K562 (cell line): ENCODE measurements around the gene KITLG.

Source experiments
- ARID1B ChIP-seq: fragments of 450-650 bp; IDR thresholded peaks from 2 replicates; pipeline ENCODE4 v1.6.1; 2016; ENCODE audit warnings: antibody characterized with exemption, mild to moderate bottlenecking, inconsistent platforms
- JUN ChIP-seq, 2 experiments: sonication (generic) in 1 of 2; formaldehyde crosslinking in 1 of 2; IDR thresholded peaks; 2 replicates each; pipeline versions ENCODE4 v1.6.1 to v1.8.0; 2012 to 2022; ENCODE audit warnings: borderline replicate concordance in 2 of 2, mild to moderate bottlenecking in 2 of 2, improper control_type of control experiment in 1 of 2, low read depth in 1 of 2, low read length in 1 of 2, missing genetic modification reagents in 1 of 2
- MTA3 ChIP-seq: fragments of 450-650 bp; formaldehyde crosslinking; IDR thresholded peaks from 2 replicates; pipeline ENCODE4 v1.6.1; 2017; ENCODE audit warnings: mild to moderate bottlenecking, borderline replicate concordance
- NR2C2 ChIP-seq, 2 experiments: fragments of 200-800 bp in 1 of 2; sonication (Bioruptor generic) in 1 of 2; sonication (generic) in 1 of 2; formaldehyde crosslinking in 1 of 2; IDR thresholded peaks; 2 replicates each; pipeline versions ENCODE4 v1.6.1 to v1.8.0; 2016 to 2022; ENCODE audit warnings: mild to moderate bottlenecking in 1 of 2, missing compliant biosample characterization in 1 of 2, missing genetic modification characterization in 1 of 2, missing genetic modification reagents in 1 of 2
- TEAD4 ChIP-seq, 2 experiments: sonication (generic) in 1 of 2; formaldehyde crosslinking in 1 of 2; IDR thresholded peaks; 2 replicates each; pipeline versions ENCODE4 v1.6.1 to v1.8.0; 2012 to 2022; ENCODE audit warnings: borderline replicate concordance in 1 of 2, inconsistent platforms in 1 of 2, low read length in 1 of 2, mild to moderate bottlenecking in 1 of 2, missing genetic modification reagents in 1 of 2
- TF ChIP-seq, protein P1 (sequence below), 3 experiments: IDR thresholded peaks in 2 of 3; conservative IDR thresholded peaks in 1 of 3; 2 replicates each; pipeline ENCODE4 v1.5.1; 2011 to 2012; ENCODE audit warnings: low read length in 3 of 3, mild to moderate bottlenecking in 3 of 3, control low read depth in 2 of 3, improper control_type of control experiment in 1 of 3, inconsistent platforms in 1 of 3, low read depth in 1 of 3, mixed read lengths in 1 of 3, moderate library complexity in 1 of 3; ENCODE audit not compliant: insufficient read depth in 2 of 3

DNA sequence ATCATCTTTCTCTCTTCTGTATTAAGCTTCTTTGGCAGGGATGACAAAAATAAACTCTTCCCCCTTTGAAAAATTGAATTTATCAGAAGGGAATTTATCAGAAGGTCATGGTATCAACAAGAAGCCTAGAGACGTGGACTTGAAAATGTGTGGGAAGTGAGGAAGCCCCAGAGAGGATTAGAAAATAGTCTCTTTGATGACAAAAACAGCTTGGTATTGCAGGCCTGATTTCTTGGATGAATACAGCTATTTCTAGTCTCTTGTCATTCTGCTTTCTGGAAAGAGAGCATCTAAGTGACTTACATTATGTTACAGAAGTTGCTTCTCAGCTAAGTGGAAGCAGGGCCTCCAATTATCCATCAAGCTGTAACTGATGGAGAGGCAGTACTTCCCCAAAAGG lies 111.1 kb downstream of the KITLG start:
- no peak for TF ChIP-seq NR2C2 (CRISPR knock-in tag; IDR thresholded peaks at IDR 0.05)
- no peak for TF ChIP-seq NR2C2 (tag; IDR thresholded peaks at IDR 0.05)
- TF ChIP-seq MTA3: no peak
- no peak for TF ChIP-seq ARID1B
- TF ChIP-seq TEAD4 (IDR thresholded peaks at IDR 0.05; ENCODE audit: low read length): no peak
- TF ChIP-seq TEAD4 (CRISPR knock-in tag; IDR thresholded peaks at IDR 0.05; ENCODE audit: borderline replicate concordance): no peak
- TF ChIP-seq JUN (IDR thresholded peaks at IDR 0.05; ENCODE audit: borderline replicate concordance, low read depth, low read length): no peak
- TF ChIP-seq JUN (CRISPR knock-in tag; IDR thresholded peaks at IDR 0.05; ENCODE audit: borderline replicate concordance): no peak
- TF ChIP-seq, protein P1, sequence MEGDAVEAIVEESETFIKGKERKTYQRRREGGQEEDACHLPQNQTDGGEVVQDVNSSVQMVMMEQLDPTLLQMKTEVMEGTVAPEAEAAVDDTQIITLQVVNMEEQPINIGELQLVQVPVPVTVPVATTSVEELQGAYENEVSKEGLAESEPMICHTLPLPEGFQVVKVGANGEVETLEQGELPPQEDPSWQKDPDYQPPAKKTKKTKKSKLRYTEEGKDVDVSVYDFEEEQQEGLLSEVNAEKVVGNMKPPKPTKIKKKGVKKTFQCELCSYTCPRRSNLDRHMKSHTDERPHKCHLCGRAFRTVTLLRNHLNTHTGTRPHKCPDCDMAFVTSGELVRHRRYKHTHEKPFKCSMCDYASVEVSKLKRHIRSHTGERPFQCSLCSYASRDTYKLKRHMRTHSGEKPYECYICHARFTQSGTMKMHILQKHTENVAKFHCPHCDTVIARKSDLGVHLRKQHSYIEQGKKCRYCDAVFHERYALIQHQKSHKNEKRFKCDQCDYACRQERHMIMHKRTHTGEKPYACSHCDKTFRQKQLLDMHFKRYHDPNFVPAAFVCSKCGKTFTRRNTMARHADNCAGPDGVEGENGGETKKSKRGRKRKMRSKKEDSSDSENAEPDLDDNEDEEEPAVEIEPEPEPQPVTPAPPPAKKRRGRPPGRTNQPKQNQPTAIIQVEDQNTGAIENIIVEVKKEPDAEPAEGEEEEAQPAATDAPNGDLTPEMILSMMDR (IDR thresholded peaks at IDR 0.05 in 2 of 3, conservative IDR thresholded peaks at IDR 0.05 in 1 of 3; ENCODE audit: insufficient read depth in 2 of 3, low read depth in 1 of 3, low read length in 3 of 3): no peak
